GM19395 (cell line): ENCODE results near the gene KAZALD1.

Experiments used
- ATAC-seq: cut with Tn5 transposase; IDR thresholded peaks from one replicate; pipeline ENCODE4 v1.9.1; 2021; ENCODE audit warnings: mild to moderate bottlenecking, moderate library complexity; ENCODE audit not compliant: unreplicated experiment

The KAZALD1 gene

GRCh38 chr10:101066896-101067355, 5.1 kb downstream of the KAZALD1 start:
- no peak for ATAC-seq

- ATAC-seq = no peak
Measured at GRCh38 chr10:101067356-101068083, 5.7 kb downstream of the KAZALD1 start.

GRCh38 chr10:101069441-101069840, 7.7 kb downstream of the KAZALD1 start:
- ATAC-seq = no peak

- ATAC-seq = no peak
Measured at GRCh38 chr10:101070098-101070497, 8.3 kb downstream of the KAZALD1 start.

DNA sequence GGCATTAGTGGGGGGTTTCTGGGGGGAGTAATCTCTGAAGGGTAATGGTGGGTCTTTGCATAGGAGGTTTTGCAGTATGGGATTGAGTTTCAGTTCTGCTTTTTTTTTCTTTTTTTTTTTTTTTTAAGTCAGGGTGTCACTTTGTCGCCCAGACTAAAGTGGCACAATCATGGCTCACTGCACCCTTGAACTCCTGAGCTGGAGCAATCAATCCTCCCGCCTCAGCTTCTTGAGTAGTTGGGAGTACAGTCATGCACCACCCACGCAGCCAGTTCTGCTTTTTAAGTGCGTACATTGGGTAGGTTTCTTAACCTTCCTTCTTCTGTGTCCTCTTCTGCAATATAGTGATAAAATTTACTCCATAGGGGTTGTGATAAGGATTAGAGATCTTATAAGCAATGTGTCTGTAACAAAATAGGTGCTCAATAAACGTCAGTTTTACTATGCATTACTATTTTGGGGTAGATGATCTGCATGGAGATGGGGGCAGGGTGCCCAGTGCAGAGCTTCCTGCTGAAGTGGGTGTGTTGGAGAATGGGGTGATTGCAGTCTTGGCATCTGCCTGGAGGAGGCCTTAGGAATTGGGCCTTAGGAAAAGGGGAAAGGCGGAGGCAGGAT, 9.6 kb downstream of the KAZALD1 start:
- ATAC-seq = no peak

DNA sequence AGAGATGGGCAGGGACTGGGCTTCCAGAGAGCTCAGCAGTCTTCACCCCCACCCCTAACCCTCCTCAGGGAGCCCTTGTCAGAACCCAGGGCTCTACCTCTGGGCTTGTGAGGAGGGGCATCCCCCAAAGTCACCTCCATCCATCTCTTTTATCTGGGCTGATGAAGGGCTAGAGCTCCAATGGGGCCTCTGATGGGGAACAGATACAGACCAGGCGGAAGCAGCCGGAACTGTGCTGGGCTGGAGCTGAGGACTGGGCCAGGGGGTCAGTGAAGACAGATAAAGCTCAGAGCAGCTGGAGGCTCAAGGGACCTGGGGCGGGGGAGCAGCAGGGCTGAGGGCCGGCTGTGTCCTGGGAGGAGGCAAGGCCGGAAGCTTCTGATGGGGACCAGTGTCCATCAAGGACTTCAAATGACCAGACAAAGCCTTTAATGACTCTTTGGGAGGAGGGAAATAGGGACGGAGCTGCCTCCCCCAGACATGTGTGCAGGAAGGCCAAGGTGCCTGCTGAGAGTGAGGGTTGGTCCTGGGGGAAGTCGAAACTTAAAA, 10.2 kb downstream of the KAZALD1 start:
- ATAC-seq = no peak

- ATAC-seq = no peak
Measured at GRCh38 chr10:101072923-101073322, 11.1 kb downstream of the KAZALD1 start.

DNA sequence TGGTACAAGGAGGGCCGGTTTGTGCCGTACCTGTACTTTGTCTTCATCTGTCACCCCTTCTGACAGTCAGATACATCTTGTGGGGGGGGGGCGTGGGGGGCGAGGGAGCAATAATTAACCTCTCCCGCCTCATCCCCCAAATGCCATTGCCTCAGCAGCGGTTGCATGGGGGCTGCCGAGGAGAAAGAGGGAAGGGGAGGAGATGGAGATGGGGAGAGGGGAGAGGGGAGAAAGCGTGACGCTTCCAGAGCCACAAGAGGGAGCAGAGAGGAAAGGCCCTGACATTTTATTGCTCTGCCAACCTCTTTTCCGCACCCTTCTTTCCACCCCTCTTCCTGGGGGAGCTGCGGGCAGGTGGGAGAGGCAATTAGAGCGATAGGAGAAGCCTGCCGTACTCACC, 11.8 kb downstream of the KAZALD1 start:
- ATAC-seq = no peak

DNA sequence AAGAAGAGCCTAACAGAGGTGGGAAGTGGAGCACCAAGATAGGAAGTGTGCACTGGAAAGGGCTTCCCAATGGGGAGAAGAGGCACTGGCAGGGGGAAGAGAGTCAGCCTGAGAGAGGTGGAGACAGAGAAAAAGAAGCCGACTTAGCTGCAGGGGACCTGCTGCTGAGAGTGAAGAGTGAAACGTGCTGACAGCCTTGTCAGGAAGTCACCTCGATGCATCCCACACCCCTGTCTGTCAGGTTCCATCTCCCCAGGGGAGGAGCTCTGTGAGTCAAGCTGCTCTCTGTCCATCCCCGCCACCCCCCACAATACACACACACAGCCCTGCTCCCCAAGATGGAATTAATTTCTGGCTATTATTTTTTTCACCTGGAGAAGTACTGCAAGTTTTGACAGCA, 14.0 kb downstream of the KAZALD1 start:
- no peak for ATAC-seq

DNA sequence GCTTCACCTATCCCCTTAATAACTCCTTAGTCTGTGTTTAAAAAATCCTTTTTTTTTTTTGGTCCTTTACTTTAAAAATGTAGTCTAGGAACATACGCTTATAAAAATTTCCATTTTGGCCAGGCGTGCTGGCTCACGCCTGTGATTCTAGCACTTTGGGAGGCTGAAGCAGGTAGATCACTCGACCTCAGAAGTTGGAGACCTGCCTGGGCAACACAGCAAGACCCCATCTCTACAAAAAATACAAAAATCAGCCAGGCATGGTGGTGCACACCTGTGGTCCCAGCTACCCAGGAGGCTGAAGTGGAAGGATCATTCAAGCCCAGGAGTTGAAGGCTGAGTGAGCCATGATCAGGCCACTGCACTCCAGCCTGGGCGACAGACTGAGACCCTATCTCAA, 14.8 kb downstream of the KAZALD1 start:
- no peak for ATAC-seq

- ATAC-seq = no peak
Measured at GRCh38 chr10:101079874-101080273, 18.1 kb downstream of the KAZALD1 start.

DNA sequence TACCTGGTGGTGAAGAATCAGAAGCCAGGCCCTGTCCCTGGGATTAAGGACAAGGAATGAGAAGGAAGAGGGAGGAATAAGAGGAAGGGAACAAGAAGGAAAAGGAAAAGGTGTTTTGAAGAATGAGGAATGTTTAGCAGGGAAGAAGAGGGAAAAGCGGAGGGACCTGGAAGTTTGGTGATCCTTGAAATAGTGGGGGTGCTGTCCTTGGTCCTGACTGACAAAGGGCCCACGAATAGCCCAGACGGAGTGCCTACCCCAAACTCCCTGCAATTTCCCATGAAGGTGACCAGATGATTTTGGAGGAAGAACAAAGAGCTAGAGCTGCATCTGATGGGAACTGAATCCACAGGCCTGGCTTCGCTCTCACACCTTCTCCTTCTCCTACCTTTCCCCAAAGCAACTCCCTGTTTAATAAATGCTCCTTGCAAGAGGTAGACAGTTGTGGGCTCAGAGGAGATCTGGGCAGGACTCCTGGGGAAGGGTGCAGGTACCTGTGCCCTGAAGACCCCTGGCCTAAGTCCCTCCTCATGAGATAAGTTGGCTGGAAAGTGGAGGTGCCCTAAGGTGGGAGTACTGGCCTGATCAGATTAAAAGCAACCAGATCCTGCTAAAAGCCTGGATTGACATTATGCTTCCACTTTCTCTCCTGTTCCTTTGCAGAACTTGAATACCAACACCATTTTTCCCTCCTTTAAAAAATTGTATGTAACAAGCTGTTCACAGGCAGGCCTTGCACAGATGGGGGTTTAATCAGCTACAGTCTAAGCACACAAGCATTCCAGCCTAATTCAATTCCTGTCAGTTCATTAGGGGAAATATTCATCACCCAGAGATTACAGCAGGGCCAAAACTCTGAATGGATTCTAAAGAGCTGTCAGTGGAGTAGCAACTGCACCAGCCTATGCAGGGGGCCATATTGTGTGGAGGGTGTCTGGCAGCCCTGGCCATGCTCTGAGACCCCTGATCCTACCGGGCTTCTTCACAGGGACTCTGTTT, 19.4 kb downstream of the KAZALD1 start:
- ATAC-seq = no peak

DNA sequence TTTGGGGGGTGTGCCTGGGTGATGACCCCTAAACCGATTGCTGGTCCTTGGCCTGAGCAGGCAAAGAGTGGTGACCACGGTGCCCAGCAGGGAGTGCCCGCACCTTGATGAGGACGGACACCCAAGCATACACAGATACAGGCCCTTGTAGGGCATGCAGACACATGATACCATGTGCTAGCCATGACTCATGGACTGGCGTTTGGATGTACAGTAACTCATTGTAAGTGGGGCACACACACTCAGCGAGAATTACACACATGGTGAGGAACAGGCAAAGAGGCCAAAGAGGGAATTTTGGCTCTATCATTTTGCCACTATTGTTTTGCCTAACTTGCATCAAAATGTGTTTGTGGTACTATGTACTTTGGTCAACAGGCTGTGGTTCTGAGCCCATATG, 24.1 kb downstream of the KAZALD1 start:
- no peak for ATAC-seq

GRCh38 chr10:101087376-101087775, 25.6 kb downstream of the KAZALD1 start:
- no peak for ATAC-seq

- no peak for ATAC-seq
Measured at GRCh38 chr10:101087965-101088364, 26.2 kb downstream of the KAZALD1 start.

DNA sequence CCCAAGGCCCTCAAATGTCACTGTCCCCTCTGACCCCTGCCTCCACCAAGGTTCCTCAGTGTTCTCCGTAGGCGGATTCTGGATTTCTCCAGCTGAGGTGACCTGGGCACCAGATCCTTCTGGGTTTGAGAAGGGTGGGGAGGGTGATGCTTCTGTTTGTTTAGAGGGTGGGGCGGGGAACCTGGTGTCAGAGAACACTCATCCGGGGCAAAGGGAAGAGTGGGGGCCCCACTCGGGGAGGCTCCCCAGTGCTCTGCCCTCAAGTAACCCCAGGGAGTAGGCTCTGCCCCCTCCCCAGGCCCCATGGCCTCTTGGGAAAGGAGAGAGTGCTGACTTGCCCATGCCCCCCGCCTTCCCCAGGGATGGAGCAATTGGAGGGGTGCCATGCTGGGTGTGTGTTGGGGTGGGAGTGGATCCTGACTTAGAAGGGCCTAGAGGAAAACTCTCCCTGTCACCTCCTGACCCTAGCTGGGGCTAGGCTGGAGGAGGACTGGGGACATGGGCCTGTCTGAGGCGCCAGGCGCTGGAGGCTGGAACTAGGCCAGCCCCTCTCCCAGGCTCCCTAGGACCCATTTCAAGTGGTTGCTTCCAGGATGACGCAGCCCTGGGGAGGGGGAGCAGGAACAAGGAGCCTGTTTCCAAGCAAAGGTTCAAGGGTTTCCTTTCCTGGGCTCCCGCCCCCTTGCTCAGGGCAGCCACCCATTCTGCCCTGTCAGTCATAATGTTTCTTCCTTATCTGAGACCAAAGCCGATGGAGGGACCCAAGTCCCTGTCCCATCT, 27.9 kb downstream of the KAZALD1 start:
- ATAC-seq = no peak

GRCh38 chr10:101090597-101090996, 28.8 kb downstream of the KAZALD1 start:
- no peak for ATAC-seq

GRCh38 chr10:101091546-101092290, 29.9 kb downstream of the KAZALD1 start:
- no peak for ATAC-seq

DNA sequence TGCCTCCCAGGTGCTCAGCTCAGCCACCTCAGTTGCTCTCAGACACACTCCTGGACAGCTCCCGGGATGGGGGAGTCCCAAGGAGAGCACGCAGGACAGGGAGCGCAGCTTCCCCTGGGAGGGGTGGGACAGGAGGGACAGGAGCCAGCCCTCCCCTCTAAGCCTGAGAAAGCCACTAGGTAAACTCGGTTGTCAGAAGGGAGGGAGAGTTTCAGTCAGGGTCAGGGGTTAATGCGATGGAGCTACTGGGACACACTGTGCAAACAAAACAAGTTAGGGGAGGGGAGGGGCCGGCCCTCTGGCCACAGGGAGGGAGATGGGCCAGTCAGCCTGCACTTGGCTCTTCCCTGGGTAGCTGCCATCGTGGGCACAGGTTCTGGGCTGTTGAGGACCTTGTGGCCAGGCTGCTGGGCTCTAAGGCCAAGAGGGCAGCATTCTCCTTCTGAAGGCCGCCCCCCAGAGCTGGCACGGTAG, 31.1 kb downstream of the KAZALD1 start:
- ATAC-seq = no peak
